ENCODE results near the gene TSSC4. TPM values are rescaled to one million over a fixed set of nuclear protein-coding genes. Genes with fewer than 3 reads are reported as not detected.

The TSSC4 gene
- total and polyA plus RNA-seq, 2 of the 13 experiments (the other 11 are each of a cell fraction or from before 2014, with no cell fraction given), result 16.2 to 58.6 TPM

DNA sequence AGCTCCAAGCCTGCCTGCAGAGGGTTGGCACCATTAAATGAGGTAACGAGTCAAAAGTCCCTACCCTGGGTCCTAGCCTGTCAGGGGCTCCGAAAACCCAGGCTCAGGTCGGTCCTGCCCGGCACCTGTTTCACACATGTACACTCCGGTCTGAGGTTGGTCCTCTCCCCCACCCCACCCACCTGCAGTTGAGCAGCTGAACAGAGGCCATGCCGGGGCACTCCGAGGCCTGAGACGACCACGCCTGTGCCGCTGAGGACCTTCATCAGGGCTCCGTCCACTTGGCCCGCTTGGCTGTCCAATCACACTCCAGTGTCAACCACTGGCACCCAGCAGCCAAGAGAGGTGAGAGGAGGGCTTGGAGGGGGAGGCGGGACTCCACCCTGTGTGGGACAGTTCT is 1.6 kb downstream of the TSSC4 start:
- no peak overlapping the region for H2AFZ ChIP-seq (ENCODE audit: low read length)
- DNase-seq (ENCODE audit: low spot score) (no peak), ATAC-seq (no peak), FAIRE-seq (no peak)
- peak overlapping the region; percentile 99; the same call in 1 of the 2 replicates for H3K9ac ChIP-seq (ENCODE audit: insufficient read depth, low read depth, low read length)
- TF ChIP-seq ZNF720 (CRISPR knock-in tag; IDR thresholded peaks at IDR 0.05) (no peak), ZNF703 (CRISPR knock-in tag; IDR thresholded peaks at IDR 0.05; ENCODE audit: borderline replicate concordance) (no peak), ZFP62 (CRISPR knock-in tag; IDR thresholded peaks at IDR 0.05) (no peak), KLF11 (CRISPR knock-in tag; IDR thresholded peaks at IDR 0.05) (no peak), ZNF343 (CRISPR knock-in tag; IDR thresholded peaks at IDR 0.05) (no peak), MEIS2 (CRISPR knock-in tag; IDR thresholded peaks at IDR 0.05) (no peak), SP140L (CRISPR knock-in tag; IDR thresholded peaks at IDR 0.05; ENCODE audit: borderline replicate concordance) (no peak), YY1 (IDR thresholded peaks at IDR 0.05; ENCODE audit: insufficient read depth, insufficient replicate concordance, low read depth, low read length) (no peak), NFATC3 (CRISPR knock-in tag; IDR thresholded peaks at IDR 0.05) (no peak), MAFF (IDR thresholded peaks at IDR 0.05; ENCODE audit: low read depth, low read length) (no peak), REXO4 (CRISPR knock-in tag; IDR thresholded peaks at IDR 0.05; ENCODE audit: borderline replicate concordance) (no peak), ZSCAN12 (CRISPR knock-in tag; IDR thresholded peaks at IDR 0.05) (no peak), ZNF30 (CRISPR knock-in tag; IDR thresholded peaks at IDR 0.05) (no peak), JDP2 (CRISPR knock-in tag; IDR thresholded peaks at IDR 0.05; ENCODE audit: borderline replicate concordance) (no peak), FOXA3 (CRISPR knock-in tag; IDR thresholded peaks at IDR 0.05) (no peak), ZNF547 (CRISPR knock-in tag; IDR thresholded peaks at IDR 0.05) (no peak)
- TF ChIP-seq, protein P1, sequence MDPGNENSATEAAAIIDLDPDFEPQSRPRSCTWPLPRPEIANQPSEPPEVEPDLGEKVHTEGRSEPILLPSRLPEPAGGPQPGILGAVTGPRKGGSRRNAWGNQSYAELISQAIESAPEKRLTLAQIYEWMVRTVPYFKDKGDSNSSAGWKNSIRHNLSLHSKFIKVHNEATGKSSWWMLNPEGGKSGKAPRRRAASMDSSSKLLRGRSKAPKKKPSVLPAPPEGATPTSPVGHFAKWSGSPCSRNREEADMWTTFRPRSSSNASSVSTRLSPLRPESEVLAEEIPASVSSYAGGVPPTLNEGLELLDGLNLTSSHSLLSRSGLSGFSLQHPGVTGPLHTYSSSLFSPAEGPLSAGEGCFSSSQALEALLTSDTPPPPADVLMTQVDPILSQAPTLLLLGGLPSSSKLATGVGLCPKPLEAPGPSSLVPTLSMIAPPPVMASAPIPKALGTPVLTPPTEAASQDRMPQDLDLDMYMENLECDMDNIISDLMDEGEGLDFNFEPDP (CRISPR knock-in tag; conservative IDR thresholded peaks at IDR 0.05), result no peak
- TF ChIP-seq, protein P2, sequence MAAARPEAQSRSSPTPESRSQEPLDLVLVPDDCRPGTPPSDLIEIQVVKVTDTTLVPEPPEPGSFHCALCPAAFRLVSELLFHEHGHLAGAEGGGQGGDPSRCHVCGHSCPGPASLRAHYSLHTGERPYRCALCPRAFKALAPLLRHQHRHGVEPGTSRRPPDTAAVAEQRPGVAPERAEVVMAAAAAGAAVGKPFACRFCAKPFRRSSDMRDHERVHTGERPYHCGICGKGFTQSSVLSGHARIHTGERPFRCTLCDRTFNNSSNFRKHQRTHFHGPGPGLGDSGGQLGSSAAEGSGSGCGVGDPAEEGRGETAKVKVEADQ (CRISPR knock-in tag; IDR thresholded peaks at IDR 0.05; ENCODE audit: borderline replicate concordance), result no peak
- TF ChIP-seq, protein P3, sequence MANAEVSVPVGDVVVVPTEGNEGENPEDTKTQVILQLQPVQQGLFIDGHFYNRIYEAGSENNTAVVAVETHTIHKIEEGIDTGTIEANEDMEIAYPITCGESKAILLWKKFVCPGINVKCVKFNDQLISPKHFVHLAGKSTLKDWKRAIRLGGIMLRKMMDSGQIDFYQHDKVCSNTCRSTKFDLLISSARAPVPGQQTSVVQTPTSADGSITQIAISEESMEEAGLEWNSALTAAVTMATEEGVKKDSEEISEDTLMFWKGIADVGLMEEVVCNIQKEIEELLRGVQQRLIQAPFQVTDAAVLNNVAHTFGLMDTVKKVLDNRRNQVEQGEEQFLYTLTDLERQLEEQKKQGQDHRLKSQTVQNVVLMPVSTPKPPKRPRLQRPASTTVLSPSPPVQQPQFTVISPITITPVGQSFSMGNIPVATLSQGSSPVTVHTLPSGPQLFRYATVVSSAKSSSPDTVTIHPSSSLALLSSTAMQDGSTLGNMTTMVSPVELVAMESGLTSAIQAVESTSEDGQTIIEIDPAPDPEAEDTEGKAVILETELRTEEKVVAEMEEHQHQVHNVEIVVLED (CRISPR knock-in tag; IDR thresholded peaks at IDR 0.05; ENCODE audit: borderline replicate concordance), result no peak
- H3K4me3 ChIP-seq (replicated peaks in 1 of 3; ENCODE audit: insufficient read depth in 1 of 3, low read depth in 2 of 3, low read length in 3 of 3), result peak overlapping the region; percentile 80 to 99 (median 96); a peak in 5 of 6 replicates
- 100% methylated on average over 13 of the region's 13 CpGs for WGBS (ENCODE audit: low lambda C conversion rate)
- H3K27me3 ChIP-seq (ENCODE audit: control insufficient read depth in 1 of 2, insufficient read depth in 2 of 2, low read length in 2 of 2), result no peaks in the 10 kb centered on the region; a peak in 1 of 5 replicates
- H3K4me2 ChIP-seq (ENCODE audit: low read depth, low read length), result peak overlapping the region; percentile 88
- H3K27ac ChIP-seq (ENCODE audit: extremely low read length, insufficient read depth, low read length), result no peak overlapping the region
- peaks cover 14% of the 10 kb centered on the region for H3K79me2 ChIP-seq (ENCODE audit: insufficient read depth, low read length)
- ChIA-PET POLR2A (interaction anchor here (2.0 to 3.4 kb wide), 2 partner anchors 9 to 501 kb away, joined by 9 to 49 read pairs; no protein-coding TSS in a partner anchor), CTCF (ENCODE audit: low intra/inter-chr PET ratio, low total read pairs) (interaction anchor here (3.9 kb wide), 1 partner anchor 18 kb away, joined by 55 read pairs; no protein-coding TSS in a partner anchor)
- no peaks in the 10 kb centered on the region for H3K9me3 ChIP-seq (ENCODE audit: low read length)
- peaks cover 24% of the 10 kb centered on the region for H3K4me1 ChIP-seq (ENCODE audit: insufficient read depth, low read length)
- H3K36me3 ChIP-seq (replicated peaks in 1 of 2; ENCODE audit: control insufficient read depth in 1 of 2, insufficient read depth in 2 of 2, low read length in 2 of 2), result peaks cover 6 to 7% of the 10 kb centered on the region in 2 experiments; a peak in 2 of 5 replicates
- no peaks in the 10 kb centered on the region for H4K20me1 ChIP-seq (ENCODE audit: insufficient read depth, low read length)
- in situ Hi-C loops (cut with HindIII; ENCODE audit: extremely low pct_ligation_motif_present, low pct_unique_long_range_greater_than_20kb) (no loop called here), intact Hi-C loops (cut with micrococcal nuclease; ENCODE audit: unreplicated experiment) (loop anchor here (5.0 kb wide), 1 partner anchor 190 kb away; no protein-coding TSS in a partner anchor)
- no TSS peak for BruUV-seq (replicated peaks)

Data from HepG2 (cell line).